Hindlimb muscle (tissue), 1 donor: ENCODE measurements around the gene MAST1. TPM values are rescaled to one million over a fixed set of nuclear protein-coding genes. Genes with fewer than 3 reads are reported as not detected.
"Not testable (repeated sequence)": the region's sequence is repeated elsewhere in the genome, so short reads cannot be mapped to it uniquely, and the experiment has no call there.

ENCODE experiments used
- DNase-seq: peaks from one replicate; pipeline ENCODE4 v3.0.0-alpha.2; 2013
- polyA plus RNA-seq: library from polyadenylated mRNA; unstranded; fragments of 120-200 nt; gene quantifications from one replicate; pipeline ENCODE4 v1.2.1, GENCODE V29; 2013; ENCODE audit not compliant: insufficient read length

MAST1 gene
- polyA plus RNA-seq, 1 donor: 0.27 TPM

DNA sequence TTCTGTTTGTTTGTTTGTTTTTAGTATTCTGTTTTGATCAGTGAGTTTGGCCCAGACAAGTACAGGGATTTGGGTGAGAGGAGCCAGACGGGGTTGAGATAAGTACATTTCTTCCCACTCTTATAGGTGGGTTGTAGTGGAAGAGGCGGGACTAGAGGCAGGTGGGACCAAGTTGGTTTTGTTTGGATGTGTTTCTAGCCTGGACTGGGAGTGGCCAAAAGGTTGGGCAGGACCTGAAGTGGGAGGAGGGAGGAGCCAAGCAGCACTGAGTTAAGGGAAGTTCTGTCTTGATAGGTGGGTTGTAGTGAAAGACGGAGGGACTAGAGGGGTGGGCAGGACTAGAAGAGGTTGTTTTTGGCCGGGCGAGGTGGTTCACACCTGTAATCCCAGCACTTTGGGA is 33.9 kb downstream of the MAST1 start:
- DNase-seq: no peak

DNA sequence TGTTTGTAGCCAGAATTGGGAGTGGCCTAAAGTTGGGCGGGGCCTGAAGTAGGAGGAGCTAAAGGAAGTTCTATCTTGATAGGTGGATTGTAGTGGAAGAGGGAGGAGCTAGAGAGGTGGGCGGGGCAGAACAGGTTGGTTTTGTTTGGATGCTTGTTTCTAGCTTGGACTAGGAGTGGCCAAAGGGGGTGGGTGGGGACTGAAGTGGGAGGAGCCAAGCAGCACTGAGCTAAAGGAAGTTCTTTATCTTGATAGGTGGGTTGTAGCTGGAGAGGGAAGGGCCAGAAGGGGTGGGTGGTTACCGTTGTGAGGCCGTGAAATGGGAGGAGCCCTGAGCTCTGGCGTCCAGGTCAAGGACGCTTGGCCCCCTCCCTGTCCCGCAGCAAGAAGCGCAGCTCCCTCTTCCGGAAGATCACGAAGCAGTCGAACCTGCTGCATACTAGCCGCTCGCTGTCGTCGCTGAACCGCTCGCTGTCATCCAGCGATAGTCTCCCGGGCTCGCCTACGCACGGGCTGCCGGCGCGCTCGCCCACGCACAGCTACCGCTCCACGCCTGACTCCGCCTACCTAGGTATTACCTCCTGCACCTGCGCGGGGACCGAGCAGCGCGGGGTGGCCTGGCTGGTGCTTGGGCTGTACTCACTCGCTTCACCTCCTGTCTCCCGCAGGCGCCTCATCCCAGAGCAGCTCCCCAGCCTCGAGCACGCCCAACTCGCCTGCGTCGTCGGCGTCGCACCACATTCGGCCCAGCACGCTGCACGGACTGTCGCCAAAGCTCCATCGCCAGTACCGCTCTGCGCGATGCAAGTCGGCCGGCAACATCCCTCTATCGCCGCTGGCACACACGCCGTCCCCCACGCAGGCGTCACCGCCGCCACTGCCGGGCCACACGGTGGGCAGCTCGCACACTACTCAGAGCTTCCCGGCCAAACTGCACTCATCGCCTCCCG is 34.9 kb downstream of the MAST1 start:
- no peak for DNase-seq

DNA sequence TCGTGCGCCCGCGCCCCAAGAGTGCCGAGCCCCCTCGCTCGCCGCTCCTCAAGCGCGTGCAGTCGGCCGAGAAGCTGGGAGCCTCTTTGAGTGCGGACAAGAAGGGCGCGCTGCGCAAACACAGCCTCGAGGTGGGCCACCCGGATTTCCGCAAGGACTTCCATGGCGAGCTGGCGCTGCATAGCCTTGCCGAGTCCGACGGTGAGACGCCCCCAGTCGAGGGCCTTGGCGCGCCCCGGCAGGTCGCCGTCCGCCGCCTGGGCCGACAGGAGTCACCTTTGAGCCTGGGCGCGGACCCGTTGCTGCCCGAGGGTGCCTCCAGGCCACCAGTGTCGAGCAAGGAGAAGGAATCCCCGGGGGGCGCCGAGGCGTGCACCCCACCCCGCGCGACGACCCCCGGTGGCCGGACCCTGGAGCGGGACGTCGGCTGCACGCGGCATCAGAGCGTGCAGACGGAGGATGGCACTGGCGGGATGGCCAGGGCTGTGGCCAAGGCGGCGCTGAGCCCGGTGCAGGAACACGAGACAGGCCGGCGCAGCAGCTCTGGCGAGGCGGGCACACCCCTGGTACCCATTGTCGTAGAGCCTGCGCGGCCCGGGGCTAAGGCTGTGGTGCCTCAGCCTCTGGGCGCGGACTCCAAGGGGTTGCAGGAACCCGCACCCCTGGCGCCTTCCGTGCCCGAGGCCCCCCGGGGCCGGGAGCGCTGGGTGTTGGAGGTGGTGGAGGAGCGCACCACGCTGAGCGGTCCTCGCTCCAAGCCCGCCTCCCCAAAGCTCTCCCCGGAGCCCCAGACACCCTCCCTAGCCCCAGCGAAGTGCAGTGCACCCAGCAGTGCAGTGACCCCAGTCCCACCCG is 35.8 kb downstream of the MAST1 start:
- DNase-seq: no peak

DNA sequence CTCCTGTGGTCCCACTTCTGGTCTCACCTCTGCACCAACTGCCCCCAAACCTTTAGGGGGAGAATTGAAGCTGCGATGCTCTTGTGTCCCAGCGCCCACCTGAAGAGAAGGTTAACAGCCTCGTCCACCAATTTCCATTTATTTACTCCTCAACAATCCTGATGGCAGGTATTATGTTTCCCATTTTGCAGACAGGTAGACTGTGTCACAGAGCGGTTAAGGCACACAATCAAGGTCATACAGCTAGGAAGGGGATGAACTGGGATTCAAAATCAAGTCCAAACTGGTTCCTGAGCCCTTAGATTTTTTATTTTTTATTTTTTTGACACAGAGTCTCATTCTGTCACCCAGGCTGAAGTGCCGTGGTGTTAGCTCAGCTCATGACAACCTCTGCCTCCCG is 36.8 kb downstream of the MAST1 start:
- DNase-seq: no peak

DNA sequence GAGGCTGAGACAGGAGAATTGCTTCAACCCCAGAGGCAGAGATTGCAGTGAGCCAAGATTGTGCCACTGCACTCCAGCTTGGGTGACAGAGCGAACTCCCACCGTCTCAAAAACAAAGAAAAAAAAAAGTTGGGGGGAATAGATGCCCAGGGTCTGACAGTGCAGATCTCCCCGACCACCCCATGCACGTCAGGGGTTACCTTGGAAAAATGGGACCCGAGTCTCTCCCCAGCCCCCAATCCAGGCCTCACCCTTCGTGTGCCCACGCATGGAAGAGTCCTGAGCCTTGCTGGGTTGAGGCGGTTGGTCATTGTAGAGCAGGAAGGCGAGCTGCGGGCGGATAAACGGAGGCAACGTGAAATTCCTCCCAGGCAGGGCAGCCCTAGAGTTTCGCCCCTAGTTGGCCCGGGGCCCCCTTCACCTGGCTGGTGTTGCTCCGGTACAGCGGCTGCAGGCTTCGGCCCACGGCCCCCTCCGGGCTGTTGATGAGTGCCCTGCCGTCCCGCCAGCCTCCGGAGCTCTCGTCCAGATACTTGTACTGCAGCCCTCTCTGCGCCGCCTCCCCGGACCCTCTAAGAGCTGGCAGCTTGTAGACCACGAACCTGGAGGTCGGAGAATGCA is 42.3 kb downstream of the MAST1 start:
- DNase-seq: no peak

DNA sequence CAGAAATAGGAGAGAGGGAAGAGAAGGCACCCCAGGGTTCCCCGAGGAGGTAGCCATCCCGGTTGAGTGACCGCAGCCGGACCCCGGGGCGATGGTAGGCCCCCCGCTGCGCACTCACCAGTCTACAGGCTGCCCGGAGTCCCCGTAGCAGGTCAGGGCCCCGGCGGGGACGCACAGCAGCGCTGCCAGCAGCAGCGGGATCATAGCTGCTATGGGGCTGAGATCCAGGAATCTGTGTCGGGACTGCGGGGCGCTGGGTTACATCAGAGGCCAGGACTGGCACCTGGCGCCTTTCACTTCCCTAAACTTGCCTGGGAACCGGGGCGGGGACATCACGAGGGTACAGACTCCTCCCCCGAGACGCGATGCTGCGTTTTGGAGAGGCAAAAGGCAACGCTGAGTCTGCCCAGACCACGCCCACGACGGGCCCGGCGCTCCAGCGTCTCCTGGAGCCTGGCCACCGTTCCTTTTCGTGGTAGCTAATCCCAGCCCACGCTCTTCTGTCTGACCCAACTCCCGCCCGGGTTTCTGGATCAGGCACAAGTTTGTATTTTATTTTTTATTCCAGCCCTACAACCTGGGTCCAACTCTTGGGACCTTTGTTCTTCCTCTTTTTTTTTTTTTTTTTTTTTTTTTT is 43.0 kb downstream of the MAST1 start, which contains the start of gene DNASE2:
Gene DNASE2, minus strand, starts transcription at position 278 of the 637 bp plus-strand sequence. Its CDS starts 74 bp downstream, at position 204.
- peak; percentile 91 for DNase-seq

DNA sequence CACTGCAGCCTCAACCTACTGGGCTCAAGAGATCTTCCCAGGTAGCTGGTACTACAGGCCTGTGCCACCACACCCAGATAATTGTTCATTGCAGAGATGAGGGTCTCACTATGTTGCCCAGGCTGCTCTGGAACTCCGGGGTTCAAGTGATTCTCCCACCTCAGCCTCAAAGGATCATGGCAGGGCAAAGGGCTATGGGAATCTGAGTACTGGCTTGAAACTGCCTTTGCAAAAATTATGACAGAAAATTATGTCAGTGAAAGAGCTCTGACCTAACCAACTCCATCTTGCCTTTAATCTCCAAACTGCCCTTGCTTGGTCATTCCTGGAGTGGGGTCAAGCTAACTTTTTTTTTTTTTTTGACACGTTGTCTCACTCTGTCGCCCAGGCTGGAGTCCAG is 44.3 kb downstream of the MAST1 start:
- no peak for DNase-seq

DNA sequence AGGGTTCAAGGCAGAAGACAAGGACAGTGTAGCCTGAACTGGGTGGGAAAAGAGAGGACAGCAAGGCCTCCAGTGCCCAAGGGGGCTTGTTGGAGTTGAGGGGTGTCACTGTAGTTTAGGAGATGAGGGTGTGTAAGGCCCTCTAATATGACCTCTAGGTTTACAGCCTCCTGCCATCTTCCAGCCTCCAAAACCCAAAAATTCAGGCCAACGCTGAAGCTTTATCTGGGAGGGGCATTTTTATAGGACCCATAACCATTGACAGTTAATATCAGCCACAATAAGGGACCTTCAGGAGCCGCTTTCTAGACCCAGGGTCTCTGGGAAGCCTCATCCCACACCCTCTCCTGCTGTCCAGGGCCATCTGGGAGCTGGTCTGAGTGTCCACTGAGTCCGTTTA is 45.9 kb downstream of the MAST1 start:
- DNase-seq: no peak

DNA sequence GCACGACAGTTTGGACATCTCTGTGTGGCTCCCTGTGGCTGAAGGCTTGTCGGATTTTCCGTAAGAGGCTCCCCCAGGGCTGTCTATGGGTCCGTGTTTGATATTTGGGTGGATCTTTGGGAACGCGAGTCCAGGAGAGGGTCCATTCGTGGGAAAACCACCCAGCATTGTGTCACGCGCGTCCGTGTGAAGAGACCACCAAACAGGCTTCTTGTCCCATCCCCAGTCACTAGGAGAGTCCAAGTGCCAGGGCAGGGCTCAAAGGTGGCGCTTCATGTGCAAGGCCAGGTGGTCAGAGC is 46.3 kb downstream of the MAST1 start:
- no peak for DNase-seq

DNA sequence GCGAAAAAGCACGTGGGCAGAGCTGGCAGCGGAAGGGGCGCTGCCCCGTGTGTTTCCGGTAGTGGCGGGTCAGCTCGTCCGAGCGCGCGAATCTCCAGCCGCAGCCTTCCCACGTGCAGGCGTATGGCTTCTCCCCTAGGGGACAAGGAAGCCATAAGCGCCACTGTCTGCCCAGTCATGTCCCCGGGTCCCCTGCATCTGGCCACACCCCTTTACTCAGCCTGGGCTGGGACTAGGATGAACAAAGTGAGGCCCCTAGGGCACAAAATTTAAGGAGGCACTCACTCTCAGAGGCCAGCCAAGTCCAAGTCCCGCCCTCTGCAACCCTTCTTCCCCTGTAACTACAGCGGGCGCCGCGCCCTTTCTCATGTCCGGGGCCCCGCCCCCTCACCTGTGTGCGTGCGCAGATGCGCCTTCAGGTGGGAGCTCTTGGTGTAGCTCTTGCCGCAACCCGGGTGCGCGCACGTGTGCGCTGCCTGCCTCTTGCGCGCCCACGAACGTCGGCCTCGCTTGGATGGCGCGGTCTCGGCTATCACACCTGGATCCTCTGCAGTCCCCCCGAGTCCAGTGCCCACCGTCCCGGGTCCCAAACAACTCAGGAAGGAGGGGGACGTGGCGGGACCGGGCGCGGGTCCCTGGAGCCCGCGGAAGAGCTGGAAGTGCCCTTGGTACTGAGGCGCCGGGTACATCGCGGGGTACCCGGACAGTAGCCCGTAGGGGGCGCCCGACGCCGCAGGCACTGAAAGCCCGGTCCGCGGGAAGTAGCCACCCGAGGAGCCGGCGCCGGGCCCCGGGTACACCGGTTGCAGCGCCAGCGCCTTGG is 46.8 kb downstream of the MAST1 start:
- peak; percentile 31 for DNase-seq

DNA sequence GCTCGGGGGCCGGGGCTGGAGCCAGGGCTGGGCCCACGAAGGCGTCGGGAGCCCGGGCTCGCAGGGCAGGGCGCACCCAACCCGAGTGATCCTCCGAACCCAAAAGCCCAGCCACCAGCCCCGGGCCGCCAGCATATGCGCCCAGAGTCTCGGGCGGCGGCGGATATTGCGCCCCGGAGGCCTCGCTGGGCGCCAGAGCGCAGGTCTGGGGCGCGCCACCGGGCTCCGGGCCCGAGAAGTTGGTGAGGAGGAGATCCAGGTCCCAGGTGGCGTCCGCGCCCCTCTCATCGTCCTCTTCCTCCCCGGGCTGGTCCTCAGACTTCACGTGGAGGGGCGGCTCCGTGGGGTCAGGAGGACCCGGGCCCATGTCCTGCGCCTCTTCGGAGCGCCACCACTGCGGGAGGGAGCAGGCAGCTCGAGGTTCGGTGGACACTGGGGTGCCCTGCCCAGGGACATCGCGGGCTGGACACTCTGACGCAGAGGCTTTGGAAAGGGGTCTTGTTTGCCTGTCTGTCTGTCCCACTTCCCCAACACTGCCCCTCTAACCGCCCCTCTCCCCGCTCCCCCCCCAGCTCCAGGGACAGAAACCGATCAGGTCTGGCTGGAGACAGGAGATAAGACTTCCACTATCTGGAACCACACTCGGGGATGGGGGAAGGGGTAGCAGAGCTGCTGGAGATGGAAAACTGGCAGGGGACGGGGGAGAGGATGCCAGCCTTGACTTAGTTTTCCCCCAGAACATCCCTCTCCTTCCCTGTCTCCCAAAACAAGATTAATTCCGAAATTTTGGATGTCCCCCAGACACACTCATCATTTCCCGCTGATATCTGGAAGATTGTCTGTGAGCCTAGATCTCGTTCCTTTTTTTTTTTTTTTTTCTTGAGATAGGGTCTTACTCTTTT is 47.7 kb downstream of the MAST1 start:
- no peak for DNase-seq

DNA sequence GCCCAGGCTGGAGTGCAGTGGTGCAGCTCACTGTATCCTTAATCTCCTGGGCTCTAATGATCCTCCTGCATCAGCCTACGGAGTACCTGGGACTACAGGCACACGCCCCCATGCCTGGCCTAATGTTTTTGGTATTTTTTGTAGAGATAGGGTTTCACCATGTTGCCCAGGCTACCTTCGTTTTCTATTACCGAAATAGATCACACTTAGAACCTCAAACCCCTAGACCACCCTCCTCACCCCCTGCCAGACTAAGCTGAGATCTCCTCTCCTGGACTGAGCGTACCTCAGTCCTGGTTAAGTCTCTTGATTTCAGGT is 48.3 kb downstream of the MAST1 start:
- no peak for DNase-seq

DNA sequence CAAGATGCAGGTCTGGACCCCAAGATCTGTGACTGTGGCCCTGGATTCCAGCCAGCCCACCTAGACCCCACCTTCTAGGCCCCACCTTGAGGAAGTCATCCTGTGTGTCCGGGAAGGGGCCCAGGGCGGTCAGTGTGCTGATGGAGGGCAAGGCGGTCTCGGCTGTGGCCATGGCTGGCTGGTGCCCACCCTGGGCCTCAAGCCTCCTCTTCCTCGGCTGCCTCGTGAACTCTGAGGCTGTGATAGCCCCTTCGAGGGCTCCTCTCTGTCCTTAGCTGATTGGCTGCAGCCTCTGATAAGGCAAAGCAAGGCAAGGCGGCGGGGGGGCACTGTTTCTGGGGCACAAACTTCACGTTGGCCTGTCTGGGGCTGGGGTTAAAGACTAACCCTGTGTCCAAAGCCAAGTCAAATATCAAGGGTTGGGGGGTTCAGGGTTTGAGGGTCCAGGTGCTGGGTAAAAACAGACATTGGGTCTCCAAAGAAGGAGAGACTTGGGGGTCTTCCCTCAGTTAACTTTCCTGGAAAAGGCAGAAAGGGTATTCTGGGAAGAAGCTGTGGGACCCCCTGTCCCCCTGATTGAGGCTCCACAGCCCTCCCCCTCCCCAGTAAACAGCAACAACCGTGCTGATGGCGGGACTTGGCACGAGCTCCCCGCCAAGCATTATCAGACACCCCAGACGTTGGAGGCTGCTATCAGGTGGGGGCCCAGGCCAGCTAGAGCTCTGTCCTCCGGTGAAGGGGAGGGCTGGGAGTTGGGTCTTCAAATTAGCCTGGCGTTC is 48.8 kb downstream of the MAST1 start, which contains the start of gene KLF1:
Gene KLF1, minus strand, starts transcription at position 233 of the 779 bp plus-strand sequence. Its CDS starts 61 bp downstream, at position 172.
- no peak for DNase-seq

DNA sequence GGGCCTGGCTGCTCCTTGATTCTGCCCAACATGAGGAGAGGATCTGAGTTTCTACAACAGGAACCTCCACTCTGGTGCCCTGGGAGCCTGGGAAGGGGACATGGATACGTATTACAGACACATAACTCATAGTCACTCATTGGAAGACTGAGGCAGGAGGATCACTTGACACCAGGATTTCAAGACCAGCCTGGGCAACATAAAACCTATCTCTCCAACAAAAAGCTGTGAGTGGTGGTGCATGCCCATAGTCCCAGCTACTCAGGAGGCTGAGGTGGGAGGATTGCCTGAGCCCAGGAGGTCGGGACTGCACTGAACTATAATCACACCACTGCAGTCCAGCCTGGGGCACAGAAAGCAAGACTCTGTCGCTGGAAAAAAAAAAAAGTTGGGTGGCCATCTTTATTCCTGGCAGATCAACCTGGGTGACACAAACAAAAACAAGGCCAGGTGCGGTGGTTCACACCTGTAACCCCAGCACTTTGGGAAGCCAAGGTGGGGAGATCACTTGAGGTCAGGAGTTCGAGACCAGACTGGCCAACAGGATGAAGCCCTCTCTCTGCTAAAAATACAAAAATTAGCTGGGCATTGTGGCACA is 49.8 kb downstream of the MAST1 start:
- DNase-seq: no peak

DNA sequence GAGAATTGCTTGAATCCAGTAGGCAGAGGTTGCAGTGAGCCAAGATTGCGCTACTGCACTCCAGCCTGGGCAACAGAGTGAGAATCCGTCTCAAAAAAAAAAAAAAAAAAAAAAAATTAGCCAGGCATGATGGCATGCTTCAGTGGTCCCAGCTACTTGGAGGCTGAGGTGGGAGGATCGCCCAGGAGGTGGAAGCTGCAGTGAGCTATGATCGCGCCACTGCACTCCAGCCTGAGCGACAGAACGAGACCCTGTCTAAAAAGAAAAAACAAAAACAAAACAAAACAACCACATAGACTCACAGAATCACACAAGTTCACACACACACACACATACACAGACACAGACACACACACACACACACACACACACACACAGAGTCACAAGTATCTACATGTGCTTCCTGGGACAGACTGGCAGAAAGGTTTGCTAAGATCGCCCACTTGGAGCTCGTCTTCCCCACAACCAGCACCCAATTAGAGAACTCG is 52.0 kb downstream of the MAST1 start:
- DNase-seq: not testable (repeated sequence)

DNA sequence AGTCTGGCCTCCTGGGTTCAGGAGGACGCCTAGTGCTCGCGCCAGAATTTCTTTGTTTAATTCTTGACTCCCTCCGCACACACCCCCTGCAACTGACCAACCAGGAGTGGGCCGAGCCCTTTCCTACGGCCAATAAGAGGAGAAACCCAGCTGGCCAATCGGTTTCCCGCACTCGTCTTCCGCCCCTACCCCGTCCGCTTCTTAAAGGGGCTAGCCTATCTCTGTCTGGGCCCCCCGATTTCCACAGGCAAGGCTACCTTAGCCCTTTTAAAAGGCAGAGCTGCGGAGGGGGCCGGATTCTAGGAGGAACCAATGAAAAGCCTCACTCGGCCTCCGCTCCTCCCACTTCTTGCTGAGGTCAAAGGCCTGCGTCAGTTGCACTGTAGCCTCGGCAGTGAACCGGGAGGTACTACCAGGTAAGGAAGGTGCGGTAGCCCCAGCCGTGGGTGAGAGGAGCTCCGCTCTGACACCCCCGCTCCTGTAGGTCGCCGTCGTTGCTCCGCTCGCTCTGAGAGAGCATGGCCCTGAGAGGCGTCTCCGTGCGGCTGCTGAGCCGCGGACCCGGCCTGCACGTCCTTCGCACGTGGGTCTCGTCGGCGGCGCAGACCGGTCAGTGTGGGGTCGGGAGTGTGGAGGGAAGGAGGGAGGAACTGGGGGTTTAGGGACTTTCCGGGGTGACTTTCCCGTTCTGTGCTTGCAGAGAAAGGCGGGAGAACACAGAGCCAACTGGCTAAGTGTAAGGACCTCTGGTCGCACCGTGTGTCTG is 52.7 kb downstream of the MAST1 start, which contains the start of gene GCDH:
Gene GCDH, plus strand, starts transcription at position 374 of the 766 bp plus-strand sequence. Its CDS starts 145 bp downstream, at position 519.
- peak; percentile 96 for DNase-seq

DNA sequence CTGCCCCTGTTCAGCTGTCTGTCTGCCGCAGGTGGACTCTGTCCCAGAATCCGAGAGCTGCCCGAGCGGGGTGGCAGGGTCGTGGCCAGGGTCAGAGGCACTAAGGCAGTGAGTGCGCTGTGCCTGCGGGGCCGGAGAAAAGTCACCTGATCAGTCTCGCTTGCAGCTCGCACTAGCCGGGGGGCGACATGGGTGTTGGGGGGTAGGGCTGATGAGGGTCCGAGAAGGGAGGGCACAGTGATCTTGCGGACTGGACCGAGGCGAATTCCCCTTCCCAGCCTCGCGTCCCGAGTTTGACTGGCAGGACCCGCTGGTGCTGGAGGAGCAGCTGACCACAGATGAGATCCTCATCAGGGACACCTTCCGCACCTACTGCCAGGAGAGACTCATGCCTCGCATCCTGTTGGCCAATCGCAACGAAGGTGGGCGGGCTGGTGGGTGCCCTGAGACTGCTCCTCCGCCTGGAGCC is 53.3 kb downstream of the MAST1 start:
- DNase-seq: no peak

DNA sequence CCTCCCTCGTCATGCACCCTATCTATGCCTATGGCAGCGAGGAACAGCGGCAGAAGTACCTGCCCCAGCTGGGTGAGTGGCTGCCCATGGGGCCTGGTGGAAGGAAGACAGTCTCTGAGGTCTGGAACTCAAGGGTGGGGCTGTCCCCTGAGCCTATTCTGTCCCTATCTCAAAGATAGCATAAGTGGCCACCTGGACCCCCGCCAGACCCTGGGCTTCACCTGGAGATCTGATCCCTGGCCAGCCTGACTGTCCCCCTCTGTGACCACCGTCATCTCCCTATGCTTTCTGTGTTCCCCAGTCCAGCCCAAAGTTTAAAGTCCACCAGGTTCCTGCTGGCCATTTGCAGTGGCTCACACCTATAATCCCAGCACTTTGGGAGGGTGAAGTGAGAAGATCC is 55.3 kb downstream of the MAST1 start:
- DNase-seq: no peak
